CD14-positive monocyte (primary cell): ENCODE results near the gene CAND1. TPM values are rescaled to one million over a fixed set of nuclear protein-coding genes. Genes with fewer than 3 reads are reported as not detected.

Experiments used
- DNase-seq, 3 donors: peaks; one replicate each; pipeline ENCODE4 v3.0.0-alpha.2; 2011 to 2022
- H2AFZ ChIP-seq: 2 replicates; pipeline ENCODE4 v1.6.0; 2012; ENCODE audit warnings: mild to moderate bottlenecking, low read depth, low read length, inconsistent platforms; ENCODE audit not compliant: insufficient read depth, poor library complexity, severe bottlenecking
- H3K27ac ChIP-seq, 2 donors: 1 replicate in 1 of 2; 2 replicates in 1 of 2; pipeline ENCODE4 v1.5.1; 2012 to 2013; ENCODE audit warnings: low read length in 2 of 2, control low read depth in 1 of 2, inconsistent platforms in 1 of 2, low read depth in 1 of 2, mild to moderate bottlenecking in 1 of 2
- H3K27me3 ChIP-seq, 2 donors: one replicate each; pipeline versions ENCODE4 v1.6.0 to v1.6.1; 2011 to 2013; ENCODE audit warnings: low read length in 2 of 2; ENCODE audit not compliant: control insufficient read depth in 2 of 2, insufficient read depth in 2 of 2
- H3K36me3 ChIP-seq, 2 donors: replicated peaks in 1 of 2; 1 replicate in 1 of 2; 2 replicates in 1 of 2; pipeline versions ENCODE4 v1.5.1 to v1.6.1; 2012 to 2013; ENCODE audit warnings: low read length in 2 of 2, control low read depth in 1 of 2, inconsistent platforms in 1 of 2, mild to moderate bottlenecking in 1 of 2; ENCODE audit not compliant: insufficient read depth in 2 of 2, control insufficient read depth in 1 of 2
- H3K4me1 ChIP-seq, 2 donors: 1 replicate in 1 of 2; 2 replicates in 1 of 2; pipeline versions ENCODE4 v1.5.1 to v1.6.1; 2012 to 2013; ENCODE audit warnings: low read length in 2 of 2, control low read depth in 1 of 2, inconsistent platforms in 1 of 2, mild to moderate bottlenecking in 1 of 2, moderate library complexity in 1 of 2; ENCODE audit not compliant: insufficient read depth in 2 of 2, control insufficient read depth in 1 of 2
- H3K4me2 ChIP-seq: replicated peaks from 2 replicates; pipeline ENCODE3; 2012; ENCODE audit warnings: low read length, moderate library complexity, mild to moderate bottlenecking; ENCODE audit not compliant: poor library complexity, severe bottlenecking; ENCODE audit errors: extremely low read depth
- H3K4me3 ChIP-seq, 3 experiments: fragments of 200-600 bp in 1 of 3; sonication (generic) in 1 of 3; replicated peaks in 1 of 3; 1 replicate in 2 of 3; 2 replicates in 1 of 3; pipeline ENCODE4 v1.5.1; 2011 to 2013; ENCODE audit warnings: low read length in 3 of 3, mild to moderate bottlenecking in 3 of 3, control low read depth in 2 of 3, low read depth in 2 of 3, inconsistent platforms in 1 of 3, moderate library complexity in 1 of 3
- H3K79me2 ChIP-seq: 2 replicates; pipeline ENCODE4 v1.6.0; 2012; ENCODE audit warnings: mild to moderate bottlenecking, control low read depth, inconsistent platforms, low read length, moderate library complexity; ENCODE audit not compliant: insufficient read depth
- H3K9ac ChIP-seq: 2 replicates; pipeline ENCODE4 v1.6.0; 2017; ENCODE audit warnings: low read length, mild to moderate bottlenecking; ENCODE audit not compliant: insufficient read depth, poor library complexity, severe bottlenecking
- H3K9me3 ChIP-seq, 2 donors: replicated peaks in 1 of 2; 1 replicate in 1 of 2; 2 replicates in 1 of 2; pipeline versions ENCODE4 v1.5.1 to v1.6.1; 2012 to 2013; ENCODE audit warnings: low read length in 2 of 2, control low read depth in 1 of 2; ENCODE audit not compliant: control insufficient read depth in 1 of 2, insufficient read depth in 1 of 2
- H4K20me1 ChIP-seq: 2 replicates; pipeline ENCODE4 v1.6.0; 2012; ENCODE audit warnings: mild to moderate bottlenecking, low read length, control low read depth, moderate library complexity; ENCODE audit not compliant: insufficient read depth
- H3K27ac Mint-ChIP-seq, 7 donors: one replicate each; pipeline ENCODE4 v1.8.0; 2020; ENCODE audit warnings: mild to moderate bottlenecking in 7 of 7, mixed read lengths in 7 of 7, moderate library complexity in 6 of 7, inconsistent platforms in 2 of 7
- H3K27me3 Mint-ChIP-seq, 3 donors: one replicate each; pipeline ENCODE4 v1.8.0; 2021 to 2022; ENCODE audit warnings: low read depth in 3 of 3, mild to moderate bottlenecking in 3 of 3, mixed read lengths in 3 of 3, moderate library complexity in 3 of 3, inconsistent platforms in 1 of 3
- H3K36me3 Mint-ChIP-seq, 2 donors: one replicate each; pipeline ENCODE4 v1.8.0; 2020; ENCODE audit warnings: mixed read lengths in 2 of 2, inconsistent platforms in 1 of 2, mild to moderate bottlenecking in 1 of 2
- H3K4me1 Mint-ChIP-seq: one replicate; pipeline ENCODE4 v1.8.0; 2020; ENCODE audit warnings: mild to moderate bottlenecking, mixed read lengths
- H3K4me3 Mint-ChIP-seq, 2 donors: one replicate each; pipeline ENCODE4 v1.8.0; 2020; ENCODE audit warnings: mild to moderate bottlenecking in 2 of 2, mixed read lengths in 2 of 2, moderate library complexity in 1 of 2
- H3K9me3 Mint-ChIP-seq, 7 donors: one replicate each; pipeline ENCODE4 v1.8.0; 2020 to 2022; ENCODE audit warnings: mixed read lengths in 7 of 7, mild to moderate bottlenecking in 6 of 7, moderate library complexity in 6 of 7, inconsistent platforms in 2 of 7
- WGBS: methylation state at CpG from one replicate; pipeline ENCODE4 v1.1.5; 2013; ENCODE audit warnings: missing lambda C conversion rate; ENCODE audit not compliant: insufficient coverage; 5-methylcytosine and 5-hydroxymethylcytosine counted together
- intact Hi-C, 2 donors: fragments of 100-400 bp; cut with micrococcal nuclease; formaldehyde crosslinking; loops; one replicate each; pipeline versions ENCODE4 v1.15.0 to v1.15.1; 2023
- polyA plus RNA-seq, 3 donors: library from polyadenylated mRNA; depleted of rRNA in 1 of 3; unstranded in 2 of 3; stranded (reverse) in 1 of 3; fragments of 300-500 nt in 2 of 3; fragments of >200 nt in 1 of 3; fragmentation: Illumina TruSeq in 2 of 3; gene quantifications; 1 replicate in 2 of 3; 2 replicates in 1 of 3; pipeline ENCODE4 v1.2.3, GENCODE V29; 2012 to 2021
- TF ChIP-seq, protein P1 (sequence below): fragments of 200-600 bp; IDR thresholded peaks from one replicate; pipeline ENCODE4 v1.8.0; 2022; ENCODE audit warnings: antibody characterized with exemption, mild to moderate bottlenecking

The CAND1 gene
- polyA plus RNA-seq, 3 donors, result 12.3 to 29.4 (median 20.9) TPM

DNA sequence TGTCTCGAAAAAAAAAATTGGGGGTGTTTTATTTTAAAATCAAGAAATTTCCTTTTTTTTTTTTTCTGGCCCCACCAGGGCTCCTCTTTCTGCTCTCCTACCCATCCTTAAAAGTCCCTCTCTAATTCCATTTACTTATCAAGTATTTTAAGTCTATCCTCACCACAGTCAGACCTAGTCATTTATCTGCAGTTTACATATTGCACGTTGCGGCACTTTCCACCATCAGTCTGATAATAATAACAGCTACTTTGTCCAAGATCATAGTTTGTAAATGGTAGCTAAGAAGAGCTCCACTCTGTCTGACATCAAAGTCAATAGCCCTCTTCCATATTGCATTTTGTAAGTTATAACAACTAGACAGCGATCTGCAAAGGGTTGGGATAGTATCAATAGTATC lies 23.6 kb upstream of the CAND1 start:
- no peak overlapping the region for H3K4me2 ChIP-seq
- Mint-ChIP-seq H3K4me3 (no peak overlapping the region), H3K9me3 (peaks cover 0 to 2% (median 0%) of the 10 kb centered on the region in 7 donors), H3K27me3 (peaks cover 0 to 2% (median 0%) of the 10 kb centered on the region in 3 donors), H3K27ac (no peak overlapping the region), H3K36me3 (no peaks in the 10 kb centered on the region), H3K4me1 (no peaks in the 10 kb centered on the region)
- no peaks in the 10 kb centered on the region for H3K4me1 ChIP-seq
- H3K27me3 ChIP-seq, result no peaks in the 10 kb centered on the region
- intact Hi-C loops, result no loop called here
- TF ChIP-seq, protein P1, sequence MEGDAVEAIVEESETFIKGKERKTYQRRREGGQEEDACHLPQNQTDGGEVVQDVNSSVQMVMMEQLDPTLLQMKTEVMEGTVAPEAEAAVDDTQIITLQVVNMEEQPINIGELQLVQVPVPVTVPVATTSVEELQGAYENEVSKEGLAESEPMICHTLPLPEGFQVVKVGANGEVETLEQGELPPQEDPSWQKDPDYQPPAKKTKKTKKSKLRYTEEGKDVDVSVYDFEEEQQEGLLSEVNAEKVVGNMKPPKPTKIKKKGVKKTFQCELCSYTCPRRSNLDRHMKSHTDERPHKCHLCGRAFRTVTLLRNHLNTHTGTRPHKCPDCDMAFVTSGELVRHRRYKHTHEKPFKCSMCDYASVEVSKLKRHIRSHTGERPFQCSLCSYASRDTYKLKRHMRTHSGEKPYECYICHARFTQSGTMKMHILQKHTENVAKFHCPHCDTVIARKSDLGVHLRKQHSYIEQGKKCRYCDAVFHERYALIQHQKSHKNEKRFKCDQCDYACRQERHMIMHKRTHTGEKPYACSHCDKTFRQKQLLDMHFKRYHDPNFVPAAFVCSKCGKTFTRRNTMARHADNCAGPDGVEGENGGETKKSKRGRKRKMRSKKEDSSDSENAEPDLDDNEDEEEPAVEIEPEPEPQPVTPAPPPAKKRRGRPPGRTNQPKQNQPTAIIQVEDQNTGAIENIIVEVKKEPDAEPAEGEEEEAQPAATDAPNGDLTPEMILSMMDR, result no peak
- WGBS, result no CpG with 5 or more reads among the region's 4 CpGs
- no peak overlapping the region for H2AFZ ChIP-seq
- no peak overlapping the region for H3K9ac ChIP-seq
- H3K9me3 ChIP-seq, result no peaks in the 10 kb centered on the region
- no peak overlapping the region for H3K27ac ChIP-seq
- H3K79me2 ChIP-seq, result no peaks in the 10 kb centered on the region
- DNase-seq, result no peak
- no peak overlapping the region for H3K4me3 ChIP-seq
- H4K20me1 ChIP-seq, result no peaks in the 10 kb centered on the region
- no peaks in the 10 kb centered on the region for H3K36me3 ChIP-seq

DNA sequence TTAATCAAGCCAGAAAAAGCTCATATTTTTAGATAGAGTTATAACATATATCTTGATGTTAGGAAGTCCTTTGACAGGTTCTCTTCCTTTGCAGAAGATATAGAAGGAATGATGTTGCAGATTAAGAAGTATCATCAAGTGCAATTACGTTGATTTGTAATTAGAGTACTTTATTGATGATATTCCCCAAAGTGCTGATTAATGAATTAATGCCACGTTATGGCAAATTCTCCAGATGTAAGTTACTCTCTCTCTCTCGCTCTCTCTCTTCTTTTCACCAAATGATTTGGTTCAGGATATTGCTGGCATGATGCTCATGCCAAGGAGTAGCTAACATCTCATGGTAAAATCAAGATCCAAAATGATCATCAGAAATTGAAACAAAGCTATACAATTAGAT lies 18.1 kb upstream of the CAND1 start:
- Mint-ChIP-seq H3K27ac (no peak overlapping the region), H3K4me3 (no peak overlapping the region), H3K9me3 (peaks cover 0 to 3% (median 0%) of the 10 kb centered on the region in 7 donors), H3K27me3 (peaks cover 3 to 4% (median 3%) of the 10 kb centered on the region in 3 donors), H3K36me3 (no peaks in the 10 kb centered on the region), H3K4me1 (no peaks in the 10 kb centered on the region)
- H3K79me2 ChIP-seq, result no peaks in the 10 kb centered on the region
- H3K4me1 ChIP-seq, result no peaks in the 10 kb centered on the region
- TF ChIP-seq, protein P1, result no peak
- H3K27me3 ChIP-seq, result no peaks in the 10 kb centered on the region
- H4K20me1 ChIP-seq, result no peaks in the 10 kb centered on the region
- H3K36me3 ChIP-seq, result no peaks in the 10 kb centered on the region
- 93% methylated on average over 2 of the region's 3 CpGs for WGBS
- intact Hi-C loops, result no loop called here
- no peak overlapping the region for H3K9ac ChIP-seq
- H3K4me3 ChIP-seq, result no peak overlapping the region
- no peak overlapping the region for H3K4me2 ChIP-seq
- no peak for DNase-seq
- no peaks in the 10 kb centered on the region for H3K9me3 ChIP-seq
- no peak overlapping the region for H2AFZ ChIP-seq
- no peak overlapping the region for H3K27ac ChIP-seq
